ENCODE data around the gene BBS10.

- TF ChIP-seq RAD21 (conservative IDR thresholded peaks at IDR 0.05) (no peak), SMC3 (conservative IDR thresholded peaks at IDR 0.05; ENCODE audit: poor library complexity) (no peak), EZH2 (IDR thresholded peaks at IDR 0.05; ENCODE audit: borderline replicate concordance, insufficient read depth, low read length, poor library complexity, severe bottlenecking) (no peak), CTCF (IDR thresholded peaks at IDR 0.05; ENCODE audit: poor library complexity, severe bottlenecking) (no peak), REST (IDR thresholded peaks at IDR 0.05; ENCODE audit: borderline replicate concordance) (no peak)
Measured at GRCh38 chr12:76337583-76337982, 10.6 kb downstream of the BBS10 start.

All from neural cell (in vitro differentiated cells).